DOHH2 (cell line): Measurements from ENCODE around the gene MED27.

Experiments
- H3F3A ChIP-seq: fragments of 200-600 bp; sonication (generic), shearing (Covaris generic); 2 replicates; pipeline ENCODE4 v1.6.0; 2016; ENCODE audit warnings: antibody characterized with exemption, mild to moderate bottlenecking; ENCODE audit not compliant: control insufficient read depth, insufficient read depth
- H3K27ac ChIP-seq: fragments of 200-600 bp; sonication (generic); 2 replicates; pipeline ENCODE4 v1.5.1; 2014; ENCODE audit warnings: low read depth, mild to moderate bottlenecking, low read length, moderate library complexity
- H3K27me3 ChIP-seq: fragments of 200-600 bp; sonication (generic); 2 replicates; pipeline ENCODE4 v1.6.1; 2014; ENCODE audit warnings: mild to moderate bottlenecking, low read length, mixed read lengths; ENCODE audit not compliant: control insufficient read depth
- H3K36me3 ChIP-seq: fragments of 200-600 bp; sonication (generic); 2 replicates; pipeline ENCODE4 v1.6.1; 2014; ENCODE audit warnings: mild to moderate bottlenecking, low read length, moderate library complexity, mixed read lengths; ENCODE audit not compliant: control insufficient read depth
- H3K4me1 ChIP-seq: fragments of 200-600 bp; sonication (generic); 2 replicates; pipeline ENCODE4 v1.6.1; 2014; ENCODE audit warnings: mild to moderate bottlenecking, low read length, mixed read lengths; ENCODE audit not compliant: control insufficient read depth
- H3K4me2 ChIP-seq: fragments of 200-600 bp; sonication (generic); 2 replicates; pipeline ENCODE4 v1.6.0; 2014; ENCODE audit warnings: mild to moderate bottlenecking, low read length, moderate library complexity
- H3K4me3 ChIP-seq: fragments of 200-600 bp; sonication (generic); 2 replicates; pipeline ENCODE4 v1.5.1; 2014; ENCODE audit warnings: mild to moderate bottlenecking, low read length, mixed read lengths
- H3K79me2 ChIP-seq: fragments of 200-600 bp; sonication (generic); 2 replicates; pipeline ENCODE4 v1.6.1; 2014; ENCODE audit warnings: mild to moderate bottlenecking, low read length, mixed read lengths; ENCODE audit not compliant: control insufficient read depth
- H3K9me2 ChIP-seq: fragments of 200-600 bp; sonication (generic); replicated peaks from 2 replicates; pipeline ENCODE4 v1.6.1; 2014; ENCODE audit warnings: mild to moderate bottlenecking, low read length, mixed read lengths; ENCODE audit not compliant: control insufficient read depth
- H3K9me3 ChIP-seq: fragments of 200-600 bp; sonication (generic); 2 replicates; pipeline ENCODE4 v1.6.1; 2014; ENCODE audit warnings: antibody characterized with exemption, low read length, mixed read lengths; ENCODE audit not compliant: control insufficient read depth, insufficient read depth
- H4K20me1 ChIP-seq: fragments of 200-600 bp; sonication (generic); 2 replicates; pipeline ENCODE4 v1.6.0; 2014; ENCODE audit warnings: low read depth, mild to moderate bottlenecking, antibody characterized with exemption, low read length, moderate library complexity; ENCODE audit not compliant: control insufficient read depth, insufficient read depth
- CTCF ChIP-seq: fragments of 200-600 bp; sonication (generic); IDR thresholded peaks from one replicate; pipeline ENCODE4 v1.5.1; 2014; ENCODE audit warnings: antibody characterized with exemption, mild to moderate bottlenecking, low read depth, low read length; ENCODE audit not compliant: poor library complexity, severe bottlenecking
- EZH2phosphoT487 ChIP-seq: fragments of 200-600 bp; sonication (generic); IDR thresholded peaks from 2 replicates; pipeline ENCODE4 v1.6.1; 2017; ENCODE audit warnings: borderline replicate concordance, mild to moderate bottlenecking, antibody characterized with exemption, low read length, moderate library complexity, mixed read lengths

The MED27 gene

DNA sequence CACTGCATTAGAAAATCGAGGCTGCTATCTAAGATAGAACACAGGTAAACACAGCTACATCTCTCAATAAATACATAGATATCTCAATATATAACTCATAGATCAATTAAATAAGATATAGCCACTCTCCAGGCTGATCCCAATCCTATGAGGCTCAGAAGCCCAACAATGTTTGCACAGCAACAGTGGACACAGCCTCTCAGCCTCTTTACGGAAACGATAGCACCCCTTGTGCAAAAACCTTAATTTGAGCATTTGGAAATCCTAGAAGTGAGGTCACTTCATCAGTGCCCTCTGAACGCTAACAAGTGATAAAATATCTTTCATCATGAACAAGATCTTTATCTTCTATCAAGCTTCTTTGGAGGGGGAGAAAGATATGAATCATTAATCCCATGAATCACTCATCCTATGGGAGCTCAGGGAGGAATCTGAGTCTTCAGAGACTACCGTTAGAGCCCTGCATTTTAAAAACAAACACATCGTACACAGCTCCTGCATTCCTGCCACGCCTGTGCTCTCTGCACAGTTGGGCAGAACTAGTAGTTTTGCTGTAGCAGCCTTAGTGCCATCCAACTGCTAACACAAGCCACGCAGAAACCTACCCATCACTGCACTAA, 71.4 kb downstream of the MED27 start:
- Histone ChIP-seq H3K9me2 (no peaks in the 10 kb centered on the region), H3K4me1 (peaks cover 61% of the 10 kb centered on the region), H3K9me3 (no peaks in the 10 kb centered on the region), H4K20me1 (0 out of 2 replicates have a peak, but pooled peaks cover 3% of the 10 kb centered on the region), H3K79me2 (peaks cover 26% of the 10 kb centered on the region), H3K27me3 (no peaks in the 10 kb centered on the region), H3K4me3 (no peak overlapping the region), H3K4me2 (no peak overlapping the region), H3K27ac (no peak overlapping the region), H3F3A (peaks cover 14% of the 10 kb centered on the region), H3K36me3 (peaks cover 17% of the 10 kb centered on the region)
- TF ChIP-seq CTCF (no peak), EZH2phosphoT487 (no peak)

DNA sequence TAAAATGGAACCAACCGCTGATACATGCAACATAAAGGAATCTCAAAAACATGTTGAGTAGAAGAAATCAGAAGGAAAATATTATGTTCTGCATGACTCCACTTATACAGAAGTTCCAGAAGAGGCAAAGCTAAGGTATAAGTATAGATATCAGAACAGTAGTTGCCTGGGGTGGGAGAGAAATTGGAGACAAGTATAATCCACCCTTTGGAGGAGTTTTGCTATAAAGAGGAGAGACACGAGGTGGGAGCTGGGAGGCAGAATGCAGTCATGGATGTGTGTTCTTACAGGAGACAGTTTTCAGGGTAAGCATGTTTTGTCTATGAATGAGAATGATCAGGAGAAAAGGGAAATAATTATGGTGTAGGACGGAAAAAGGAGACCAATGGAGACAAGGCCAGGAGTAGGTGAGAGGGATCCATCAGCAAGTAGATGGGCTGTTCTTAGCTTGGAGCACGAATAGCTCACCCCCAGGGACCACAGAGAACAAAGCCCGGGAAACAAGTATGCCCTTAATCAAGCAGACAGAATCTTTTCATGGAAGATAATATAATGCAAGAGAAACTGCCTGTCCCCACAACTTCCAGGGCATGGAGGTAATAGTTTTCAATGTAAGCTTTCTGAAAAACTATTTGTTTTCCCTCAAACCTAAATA, 72.2 kb downstream of the MED27 start:
- H3K9me3 ChIP-seq: no peaks in the 10 kb centered on the region
- H3K27ac ChIP-seq: no peak overlapping the region
- H4K20me1 ChIP-seq: 0 out of 2 replicates have a peak, but pooled peaks cover 3% of the 10 kb centered on the region
- peaks cover 57% of the 10 kb centered on the region for H3K4me1 ChIP-seq
- H3K4me2 ChIP-seq: no peak overlapping the region
- TF ChIP-seq CTCF (no peak), EZH2phosphoT487 (no peak)
- peaks cover 10% of the 10 kb centered on the region for H3K36me3 ChIP-seq
- H3K9me2 ChIP-seq: no peaks in the 10 kb centered on the region
- H3K27me3 ChIP-seq: no peaks in the 10 kb centered on the region
- H3K79me2 ChIP-seq: peaks cover 27% of the 10 kb centered on the region
- H3K4me3 ChIP-seq: no peak overlapping the region
- peaks cover 13% of the 10 kb centered on the region for H3F3A ChIP-seq

DNA sequence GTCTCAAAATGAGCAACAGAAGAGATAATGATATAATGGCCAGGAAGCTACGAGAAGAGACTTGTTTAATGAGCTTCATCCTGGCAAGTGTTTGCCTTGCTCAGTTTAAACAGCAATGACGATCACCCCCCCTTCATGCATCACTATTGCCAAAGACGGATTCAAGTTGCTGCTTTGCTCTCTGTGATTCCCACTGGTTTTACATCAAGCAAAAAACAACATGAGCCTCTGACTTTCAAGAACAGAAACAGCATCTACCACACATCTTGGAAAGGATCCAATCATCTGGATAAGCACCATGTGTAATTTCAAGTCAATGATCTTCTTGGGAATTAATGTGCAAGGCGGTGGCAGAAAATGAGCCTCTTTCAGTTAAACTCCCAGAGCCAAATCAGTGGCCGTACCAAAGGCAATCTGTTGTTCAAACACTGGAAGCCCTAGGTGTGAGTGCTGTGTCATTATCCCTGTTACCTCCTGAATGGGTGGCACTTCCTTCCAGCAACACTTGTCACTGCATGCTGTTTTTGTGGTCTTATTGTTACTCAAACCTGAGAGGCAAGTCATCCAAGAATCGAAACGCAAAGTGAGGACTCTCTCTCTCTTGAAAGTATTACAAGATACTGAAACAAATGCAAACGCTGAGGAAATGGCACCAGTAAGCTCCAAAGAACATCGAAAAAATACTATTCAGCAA, 72.8 kb downstream of the MED27 start:
- Histone ChIP-seq H3K4me1 (peaks cover 50% of the 10 kb centered on the region), H3K36me3 (0 out of 2 replicates have a peak, but pooled peaks cover 6% of the 10 kb centered on the region), H3K79me2 (peaks cover 27% of the 10 kb centered on the region), H3K27me3 (no peaks in the 10 kb centered on the region), H3F3A (peaks cover 6% of the 10 kb centered on the region; the same call in 1 of the 2 replicates), H3K9me2 (no peaks in the 10 kb centered on the region), H4K20me1 (0 out of 2 replicates have a peak, but pooled peaks cover 3% of the 10 kb centered on the region), H3K9me3 (no peaks in the 10 kb centered on the region), H3K4me2 (no peak overlapping the region), H3K27ac (no peak overlapping the region), H3K4me3 (no peak overlapping the region)
- TF ChIP-seq EZH2phosphoT487 (no peak), CTCF (no peak)
